HG03521 (cell line): ENCODE measurements around the gene PDZRN3.

Source experiments
- ATAC-seq: cut with Tn5 transposase; IDR thresholded peaks from one replicate; pipeline ENCODE4 v1.9.1; 2021; ENCODE audit warnings: mild to moderate bottlenecking, moderate library complexity; ENCODE audit not compliant: unreplicated experiment

The PDZRN3 gene

GRCh38 chr3:73624017-73624820 lies 522 bp downstream of the PDZRN3 start:
- ATAC-seq = no peak

- no peak for ATAC-seq
These were observed 1.4 kb downstream of the PDZRN3 start for GRCh38 chr3:73623346-73623745.

GRCh38 chr3:73622091-73622805 lies 2.5 kb downstream of the PDZRN3 start:
- ATAC-seq = no peak

GRCh38 chr3:73621388-73621787 lies 3.4 kb downstream of the PDZRN3 start:
- ATAC-seq = no peak

GRCh38 chr3:73618461-73618860 lies 6.3 kb downstream of the PDZRN3 start:
- no peak for ATAC-seq

GRCh38 chr3:73616056-73616455 lies 8.7 kb downstream of the PDZRN3 start:
- ATAC-seq = no peak

- no peak for ATAC-seq
These were observed 10.3 kb downstream of the PDZRN3 start for GRCh38 chr3:73614419-73614818.

- ATAC-seq = no peak
These were observed 13.6 kb downstream of the PDZRN3 start for GRCh38 chr3:73611176-73611575.

- no peak for ATAC-seq
These were observed 14.2 kb downstream of the PDZRN3 start for GRCh38 chr3:73610493-73610892.

- no peak for ATAC-seq
These were observed 15.1 kb downstream of the PDZRN3 start for GRCh38 chr3:73609655-73610054.

GRCh38 chr3:73609315-73609641 lies 15.5 kb downstream of the PDZRN3 start:
- no peak for ATAC-seq

- no peak for ATAC-seq
These were observed 16.1 kb downstream of the PDZRN3 start for GRCh38 chr3:73608456-73609314.

GRCh38 chr3:73605861-73606260 lies 18.9 kb downstream of the PDZRN3 start:
- ATAC-seq = no peak

- ATAC-seq = no peak
These were observed 19.3 kb downstream of the PDZRN3 start for GRCh38 chr3:73605412-73605811.

GRCh38 chr3:73604451-73604850 lies 20.3 kb downstream of the PDZRN3 start:
- ATAC-seq = no peak

GRCh38 chr3:73603762-73604171 lies 21.0 kb downstream of the PDZRN3 start:
- no peak for ATAC-seq

- ATAC-seq = no peak
These were observed 22.6 kb downstream of the PDZRN3 start for GRCh38 chr3:73602170-73602569.

- ATAC-seq = no peak
These were observed 23.3 kb downstream of the PDZRN3 start for GRCh38 chr3:73601481-73601880.

GRCh38 chr3:73601011-73601410 lies 23.7 kb downstream of the PDZRN3 start:
- no peak for ATAC-seq

GRCh38 chr3:73600293-73600938 lies 24.3 kb downstream of the PDZRN3 start:
- ATAC-seq = no peak

- ATAC-seq = no peak
These were observed 25.1 kb downstream of the PDZRN3 start for GRCh38 chr3:73599605-73600004.
